Stimulated activated naive CD8-positive, alpha-beta T cell treated with anti-CD3 and anti-CD28 coated beads, Interleukin-15, amount 100 ng/mL, for 72 hours (primary cell): Measurements from ENCODE around the gene SYMPK.

Experiments used
- ATAC-seq: fragments of 150-1000 bp; cut with Tn5 transposase; 2 replicates; pipeline ENCODE4 v1.10.0; 2021; ENCODE audit warnings: mild to moderate bottlenecking, moderate library complexity
- DNase-seq, 2 donors: peaks; one replicate each; pipeline ENCODE4 v3.0.0; 2021 to 2022
- H3K27ac Mint-ChIP-seq, 2 donors: one replicate each; pipeline ENCODE4 v1.8.0; 2022; ENCODE audit warnings: mild to moderate bottlenecking in 2 of 2, mixed read lengths in 2 of 2, moderate library complexity in 2 of 2
- H3K27me3 Mint-ChIP-seq: one replicate; pipeline ENCODE4 v1.8.0; 2022; ENCODE audit warnings: mixed read lengths
- H3K4me1 Mint-ChIP-seq: one replicate; pipeline ENCODE4 v1.8.0; 2022; ENCODE audit warnings: mild to moderate bottlenecking, mixed read lengths
- H3K4me3 Mint-ChIP-seq, 2 donors: one replicate each; pipeline ENCODE4 v1.8.0; 2022; ENCODE audit warnings: mild to moderate bottlenecking in 2 of 2, mixed read lengths in 2 of 2, moderate library complexity in 1 of 2
- H3K9me3 Mint-ChIP-seq, 2 donors: one replicate each; pipeline ENCODE4 v1.8.0; 2022; ENCODE audit warnings: mixed read lengths in 2 of 2

SYMPK gene

DNA sequence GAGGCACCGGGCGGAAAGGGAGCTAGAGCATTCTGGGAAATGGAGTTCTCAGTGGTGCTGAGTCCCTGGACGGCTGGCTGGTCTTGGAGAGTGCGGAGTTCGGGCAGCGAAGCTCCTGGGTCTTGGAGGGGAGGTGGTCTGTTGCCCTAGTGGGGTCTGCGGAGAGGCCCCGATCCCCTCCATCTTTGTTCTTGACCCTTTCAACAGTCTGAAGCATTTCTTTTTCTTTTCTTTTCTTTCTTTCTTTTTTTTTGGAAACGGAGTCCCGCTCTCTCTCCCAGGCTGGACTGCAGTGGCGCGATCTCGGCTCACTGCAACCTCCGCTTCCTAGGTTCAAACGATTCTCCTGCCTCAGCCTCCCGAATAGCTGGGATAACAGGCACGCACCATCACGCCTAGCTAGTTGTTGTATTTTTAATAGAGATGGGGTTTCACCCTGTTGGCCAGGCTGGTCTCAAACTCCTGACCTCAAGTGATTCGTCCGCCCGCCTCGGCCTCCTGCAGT, 440 bp upstream of the SYMPK start:
- DNase-seq (no peak), ATAC-seq (no peak)
- peak overlapping the region; percentile 94 to 96 for H3K27ac Mint-ChIP-seq
- peaks cover 43% of the 10 kb centered on the region for H3K27me3 Mint-ChIP-seq
- peaks cover 41% of the 10 kb centered on the region for H3K4me1 Mint-ChIP-seq
- no peaks in the 10 kb centered on the region for H3K9me3 Mint-ChIP-seq
- peak overlapping the region; percentile 94 to 98 for H3K4me3 Mint-ChIP-seq

DNA sequence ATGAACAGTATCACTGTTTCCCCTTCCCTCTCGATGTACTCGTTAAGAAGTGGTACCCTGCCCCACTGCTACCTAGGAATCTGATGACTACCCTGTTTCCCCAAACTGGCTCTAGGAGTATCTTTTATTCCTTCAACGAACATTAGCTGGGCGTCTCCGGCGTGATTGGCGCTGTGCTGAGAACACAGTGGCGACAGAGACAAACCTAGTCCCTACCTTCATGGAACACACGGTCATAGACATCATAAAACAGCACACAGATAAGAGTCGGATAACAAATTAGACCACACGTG, 730 bp downstream of the SYMPK start:
- Mint-ChIP-seq H3K27ac (peak overlapping the region; percentile 96), H3K9me3 (no peaks in the 10 kb centered on the region), H3K4me1 (peaks cover 47% of the 10 kb centered on the region), H3K27me3 (peaks cover 41% of the 10 kb centered on the region), H3K4me3 (peak overlapping the region; percentile 94 to 98)
- ATAC-seq (no peak), DNase-seq (no peak)

DNA sequence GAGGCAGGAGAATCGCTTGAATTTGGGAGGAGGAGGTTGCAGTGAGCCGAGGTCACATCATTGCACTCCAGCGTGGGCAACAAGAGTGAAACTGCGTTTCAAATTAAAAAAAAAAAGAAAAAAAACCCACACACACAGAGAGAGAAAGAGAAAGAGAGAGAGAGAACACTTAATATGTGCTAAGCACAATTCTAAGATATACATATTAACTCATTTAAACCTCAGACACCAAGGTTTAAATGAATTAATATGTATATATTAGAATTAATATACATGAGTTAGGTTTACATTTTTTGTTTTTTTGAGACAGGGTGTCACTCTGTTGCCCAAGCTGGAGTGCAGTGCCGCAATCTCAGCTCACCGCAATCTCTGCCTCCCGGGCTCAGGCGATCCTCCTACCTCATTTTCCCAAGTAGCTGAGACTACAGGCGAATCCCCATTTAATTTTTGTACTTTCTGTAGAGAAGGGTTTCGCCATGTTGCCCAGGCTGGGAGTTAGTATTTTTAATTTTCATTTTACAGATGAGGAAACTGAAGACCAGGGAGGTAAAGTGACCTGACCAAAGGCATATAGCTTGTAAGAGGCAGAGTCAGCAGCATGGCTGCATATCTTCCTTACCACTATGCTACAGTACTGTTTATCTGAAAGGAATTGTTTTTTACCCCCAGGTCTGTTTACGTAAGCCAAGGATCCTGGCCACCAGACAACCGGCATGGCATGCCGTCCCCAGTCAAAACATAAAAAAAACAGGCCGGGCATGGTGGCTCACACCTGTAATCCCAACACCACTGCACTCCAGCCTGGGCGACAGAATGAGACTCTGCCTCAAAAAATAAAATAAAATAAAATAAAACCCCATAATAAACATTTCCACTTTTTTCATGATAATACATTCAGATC, 2.3 kb downstream of the SYMPK start:
- no peak overlapping the region for H3K27ac Mint-ChIP-seq
- peaks cover 25% of the 10 kb centered on the region for H3K27me3 Mint-ChIP-seq
- peak overlapping the region; percentile 52 to 94 for H3K4me3 Mint-ChIP-seq

DNA sequence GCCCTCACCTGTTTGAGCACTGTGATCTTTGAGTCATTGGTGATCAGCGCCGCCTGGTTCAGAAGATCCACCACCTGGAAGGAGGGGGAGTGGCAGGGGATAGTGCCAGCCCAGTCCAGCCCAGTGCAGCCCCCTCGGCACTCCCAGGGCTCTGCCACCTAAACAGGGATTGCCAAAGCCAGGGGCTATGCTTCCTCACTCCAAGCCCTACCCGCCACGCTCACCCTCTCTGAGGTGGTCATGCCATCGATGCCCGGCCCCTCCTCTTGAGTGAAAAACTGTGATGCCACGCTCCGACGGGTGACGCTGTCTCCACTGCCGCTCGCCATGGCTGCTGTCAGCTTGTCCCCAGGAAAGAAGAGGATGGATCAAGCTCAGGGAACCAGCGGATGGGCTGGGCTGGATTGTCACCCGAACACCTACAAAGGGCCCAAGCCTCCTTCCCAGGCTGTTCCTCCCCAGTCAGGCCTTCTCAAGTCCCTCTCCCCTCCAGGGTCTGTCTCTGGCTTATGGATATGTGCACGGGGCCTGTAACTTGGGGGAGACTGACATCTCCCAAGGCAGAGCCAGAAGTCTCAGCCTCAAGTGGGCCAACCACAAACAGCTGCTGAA, 8.7 kb downstream of the SYMPK start:
- no peaks in the 10 kb centered on the region for H3K9me3 Mint-ChIP-seq
- H3K27ac Mint-ChIP-seq = no peak overlapping the region
- no peak overlapping the region for H3K4me3 Mint-ChIP-seq
- peaks cover 8% of the 10 kb centered on the region for H3K4me1 Mint-ChIP-seq
- ATAC-seq = no peak
- DNase-seq = no peak
- H3K27me3 Mint-ChIP-seq = no peaks in the 10 kb centered on the region

More for the DNA sequence above, 2.3 kb downstream of the SYMPK start:
- no peak for DNase-seq
- Mint-ChIP-seq H3K4me1 (peaks cover 47% of the 10 kb centered on the region), H3K9me3 (no peaks in the 10 kb centered on the region)
- no peak for ATAC-seq

DNA sequence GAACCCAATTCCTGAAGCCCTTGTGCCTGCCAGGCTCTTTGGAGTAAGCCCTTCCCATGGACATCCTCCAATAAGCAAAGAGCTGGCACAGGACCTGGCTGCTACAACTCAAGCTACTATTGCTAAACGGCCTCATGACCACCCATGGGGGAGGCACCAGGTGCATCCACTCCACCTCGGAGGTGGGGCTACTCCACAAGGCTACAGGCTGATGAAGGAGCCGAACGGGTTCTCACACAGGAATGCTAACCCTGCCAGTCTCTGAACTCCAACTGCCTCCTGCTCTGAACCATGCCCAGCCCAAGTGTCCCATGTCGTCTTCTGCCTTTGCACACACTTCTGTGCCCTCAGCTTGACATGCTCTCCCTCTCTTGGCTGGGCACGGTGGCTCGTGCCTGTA, 10.0 kb downstream of the SYMPK start:
- DNase-seq = no peak
- no peak overlapping the region for H3K27ac Mint-ChIP-seq
- H3K4me3 Mint-ChIP-seq = no peak overlapping the region
- peaks cover 2% of the 10 kb centered on the region for H3K4me1 Mint-ChIP-seq
- H3K9me3 Mint-ChIP-seq = no peaks in the 10 kb centered on the region
- no peak for ATAC-seq
- H3K27me3 Mint-ChIP-seq = no peaks in the 10 kb centered on the region

- DNase-seq (no peak), ATAC-seq (no peak)
- no peaks in the 10 kb centered on the region for H3K27me3 Mint-ChIP-seq
- H3K27ac Mint-ChIP-seq = no peak overlapping the region
- no peaks in the 10 kb centered on the region for H3K9me3 Mint-ChIP-seq
- no peak overlapping the region for H3K4me3 Mint-ChIP-seq
- H3K4me1 Mint-ChIP-seq = no peaks in the 10 kb centered on the region
These were observed 10.7 kb downstream of the SYMPK start for GRCh38 chr19:45852145-45852750.

GRCh38 chr19:45848922-45849321, 14.0 kb downstream of the SYMPK start:
- Mint-ChIP-seq H3K27ac (no peak overlapping the region), H3K9me3 (no peaks in the 10 kb centered on the region), H3K4me1 (no peaks in the 10 kb centered on the region), H3K4me3 (no peak overlapping the region), H3K27me3 (no peaks in the 10 kb centered on the region)
- ATAC-seq (no peak), DNase-seq (no peak)

DNA sequence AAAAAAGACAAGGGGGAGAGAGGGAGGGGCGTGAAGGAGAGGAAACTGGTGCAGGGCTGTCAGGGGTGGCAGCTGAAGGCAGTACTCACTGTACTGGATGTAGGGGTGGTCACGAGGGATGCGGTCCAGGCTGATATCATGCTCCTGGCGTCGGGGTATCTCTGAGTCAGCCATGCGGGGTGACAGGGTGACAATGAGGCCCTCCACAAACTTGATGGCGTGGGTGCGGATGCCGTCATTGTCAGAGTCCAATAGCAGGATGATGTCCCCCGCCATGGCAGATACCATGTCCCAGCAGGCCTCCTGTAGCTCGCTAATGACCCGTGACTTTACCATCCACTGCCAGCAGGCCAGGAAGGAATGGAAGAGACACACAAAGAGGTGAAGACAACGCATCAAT, 15.3 kb downstream of the SYMPK start:
- H3K27me3 Mint-ChIP-seq = no peaks in the 10 kb centered on the region
- H3K4me3 Mint-ChIP-seq = no peak overlapping the region
- no peaks in the 10 kb centered on the region for H3K4me1 Mint-ChIP-seq
- ATAC-seq = no peak
- peak overlapping the region in 1 of 2 donors; percentile 88 for H3K27ac Mint-ChIP-seq
- H3K9me3 Mint-ChIP-seq = no peaks in the 10 kb centered on the region
- no peak for DNase-seq

- Mint-ChIP-seq H3K27ac (no peak overlapping the region), H3K27me3 (no peaks in the 10 kb centered on the region), H3K4me1 (no peaks in the 10 kb centered on the region), H3K9me3 (no peaks in the 10 kb centered on the region), H3K4me3 (no peak overlapping the region)
- no peak for DNase-seq
- ATAC-seq = no peak
These were observed 20.7 kb downstream of the SYMPK start for GRCh38 chr19:45842198-45842597.

DNA sequence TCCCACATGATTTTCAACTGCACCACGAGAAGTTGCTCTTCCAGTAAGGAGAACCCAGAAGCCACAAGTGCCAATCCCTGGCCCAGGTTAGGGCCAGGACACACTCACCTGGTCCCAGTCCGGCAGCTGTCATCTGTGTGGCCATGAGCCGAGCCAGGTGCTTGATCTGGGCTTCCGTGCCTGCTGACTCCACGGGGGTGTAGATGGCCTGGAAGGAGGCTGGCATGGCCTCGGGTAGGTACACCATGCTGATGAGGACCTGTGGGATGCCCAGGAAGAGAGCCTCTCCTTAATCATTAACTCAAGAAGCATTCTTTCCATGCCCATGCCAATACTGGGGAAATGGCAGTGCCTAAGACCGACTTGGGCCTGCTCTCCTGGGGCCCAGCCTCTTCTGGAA, 28.0 kb downstream of the SYMPK start:
- no peak for ATAC-seq
- H3K27me3 Mint-ChIP-seq = no peaks in the 10 kb centered on the region

DNA sequence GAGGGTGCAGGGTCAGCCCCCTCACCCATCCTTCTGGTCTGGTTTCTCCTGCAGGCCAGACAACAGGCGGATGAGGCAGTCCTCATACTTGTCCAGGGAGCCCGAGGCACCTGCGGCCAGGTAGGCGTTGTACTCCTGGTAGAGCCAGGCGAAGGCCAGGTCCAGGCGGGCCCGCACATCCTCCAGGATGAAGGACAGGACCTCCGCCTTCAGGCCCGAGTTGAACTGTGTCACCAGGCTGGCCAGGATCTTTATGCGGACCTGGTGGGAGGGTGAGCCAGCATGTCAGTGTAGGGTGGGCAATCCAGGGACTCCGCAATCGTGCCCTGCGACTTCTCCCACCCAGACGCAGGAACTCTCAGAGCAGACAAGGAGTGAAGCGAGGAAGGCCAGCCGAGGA, 34.0 kb downstream of the SYMPK start:
- H3K4me1 Mint-ChIP-seq = no peaks in the 10 kb centered on the region
- peak overlapping the region in 1 of 2 donors; percentile 88 for H3K27ac Mint-ChIP-seq
- ATAC-seq (no peak), DNase-seq (no peak)
- H3K4me3 Mint-ChIP-seq = no peak overlapping the region
- H3K9me3 Mint-ChIP-seq = no peaks in the 10 kb centered on the region
- H3K27me3 Mint-ChIP-seq = no peaks in the 10 kb centered on the region

More for the DNA sequence above, 28.0 kb downstream of the SYMPK start:
- no peak overlapping the region for H3K4me3 Mint-ChIP-seq
- H3K4me1 Mint-ChIP-seq = no peaks in the 10 kb centered on the region
- DNase-seq = no peak
- H3K9me3 Mint-ChIP-seq = no peaks in the 10 kb centered on the region
- peak overlapping the region; percentile 16 to 79 for H3K27ac Mint-ChIP-seq

DNA sequence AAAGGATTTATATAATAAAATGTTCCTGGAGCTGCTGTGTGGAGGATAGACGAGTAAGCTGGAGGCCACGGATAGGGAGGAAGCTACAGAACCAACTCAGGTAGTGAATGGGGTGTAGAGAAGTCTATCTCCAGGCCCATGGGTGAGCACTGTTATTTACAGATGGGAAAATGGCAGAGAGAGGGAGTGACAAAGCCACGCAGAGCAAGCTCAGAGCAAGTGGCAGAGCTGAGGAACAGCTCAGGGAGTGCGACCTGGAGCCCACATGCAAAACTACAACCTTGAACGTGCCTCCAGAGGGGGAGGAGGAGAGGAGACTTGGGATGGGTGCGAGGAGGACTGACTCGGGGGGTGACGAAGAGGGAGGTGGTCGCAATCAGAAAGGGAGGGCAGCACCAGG, 34.4 kb downstream of the SYMPK start:
- Mint-ChIP-seq H3K4me3 (no peak overlapping the region), H3K27me3 (no peaks in the 10 kb centered on the region), H3K9me3 (no peaks in the 10 kb centered on the region), H3K4me1 (no peaks in the 10 kb centered on the region), H3K27ac (peak overlapping the region in 1 of 2 donors; percentile 13)
- DNase-seq (no peak), ATAC-seq (no peak)

- ATAC-seq (no peak), DNase-seq (no peak)
- Mint-ChIP-seq H3K27me3 (no peaks in the 10 kb centered on the region), H3K27ac (peak overlapping the region in 1 of 2 donors; percentile 77), H3K4me3 (no peak overlapping the region), H3K4me1 (no peaks in the 10 kb centered on the region), H3K9me3 (no peaks in the 10 kb centered on the region)
These were observed 35.4 kb downstream of the SYMPK start for GRCh38 chr19:45827459-45828093.

DNA sequence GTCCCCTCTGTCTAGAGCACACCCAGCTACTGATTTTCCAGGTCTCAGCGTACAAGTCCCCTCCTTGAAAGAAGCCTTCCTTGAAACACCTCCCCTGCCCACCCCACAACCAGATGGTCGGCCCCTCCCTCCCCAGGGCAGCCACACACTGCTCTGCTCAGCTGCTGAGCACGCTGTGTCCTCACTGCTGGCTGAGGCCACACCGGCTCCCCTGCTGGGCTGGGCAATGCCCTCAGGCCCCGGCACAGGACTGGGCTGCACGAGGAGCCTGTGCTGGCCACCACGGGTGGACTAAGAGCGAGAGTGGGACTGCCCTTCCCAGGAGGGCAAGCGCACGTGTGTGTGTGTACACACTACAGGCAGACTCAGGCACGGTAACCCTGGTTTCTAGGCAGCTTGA, 36.0 kb downstream of the SYMPK start:
- no peak overlapping the region for H3K4me3 Mint-ChIP-seq
- H3K27me3 Mint-ChIP-seq = no peaks in the 10 kb centered on the region
- no peak overlapping the region for H3K27ac Mint-ChIP-seq
- no peaks in the 10 kb centered on the region for H3K4me1 Mint-ChIP-seq
- no peak for DNase-seq
- ATAC-seq = no peak
- no peaks in the 10 kb centered on the region for H3K9me3 Mint-ChIP-seq

GRCh38 chr19:45825917-45826893, 36.7 kb downstream of the SYMPK start:
- H3K27ac Mint-ChIP-seq = no peak overlapping the region
- ATAC-seq (no peak), DNase-seq (no peak)
- H3K4me1 Mint-ChIP-seq = no peaks in the 10 kb centered on the region
- H3K27me3 Mint-ChIP-seq = no peaks in the 10 kb centered on the region
- H3K4me3 Mint-ChIP-seq = no peak overlapping the region
- no peaks in the 10 kb centered on the region for H3K9me3 Mint-ChIP-seq
